ENCODE measurements around the gene PIK3C2G.

PIK3C2G gene

GRCh38 chr12:18411453-18411852 lies 150.1 kb downstream of the PIK3C2G start:
- Histone ChIP-seq H3K36me3 (no peaks in the 10 kb centered on the region), H3K27ac (no peak overlapping the region)
- TF ChIP-seq, protein P1, sequence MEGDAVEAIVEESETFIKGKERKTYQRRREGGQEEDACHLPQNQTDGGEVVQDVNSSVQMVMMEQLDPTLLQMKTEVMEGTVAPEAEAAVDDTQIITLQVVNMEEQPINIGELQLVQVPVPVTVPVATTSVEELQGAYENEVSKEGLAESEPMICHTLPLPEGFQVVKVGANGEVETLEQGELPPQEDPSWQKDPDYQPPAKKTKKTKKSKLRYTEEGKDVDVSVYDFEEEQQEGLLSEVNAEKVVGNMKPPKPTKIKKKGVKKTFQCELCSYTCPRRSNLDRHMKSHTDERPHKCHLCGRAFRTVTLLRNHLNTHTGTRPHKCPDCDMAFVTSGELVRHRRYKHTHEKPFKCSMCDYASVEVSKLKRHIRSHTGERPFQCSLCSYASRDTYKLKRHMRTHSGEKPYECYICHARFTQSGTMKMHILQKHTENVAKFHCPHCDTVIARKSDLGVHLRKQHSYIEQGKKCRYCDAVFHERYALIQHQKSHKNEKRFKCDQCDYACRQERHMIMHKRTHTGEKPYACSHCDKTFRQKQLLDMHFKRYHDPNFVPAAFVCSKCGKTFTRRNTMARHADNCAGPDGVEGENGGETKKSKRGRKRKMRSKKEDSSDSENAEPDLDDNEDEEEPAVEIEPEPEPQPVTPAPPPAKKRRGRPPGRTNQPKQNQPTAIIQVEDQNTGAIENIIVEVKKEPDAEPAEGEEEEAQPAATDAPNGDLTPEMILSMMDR (IDR thresholded peaks at IDR 0.05) = no peak

GRCh38 chr12:18414671-18415070 lies 153.4 kb downstream of the PIK3C2G start:
- TF ChIP-seq, protein P1 (IDR thresholded peaks at IDR 0.05) = no peak
- Histone ChIP-seq H3K27me3 (no peaks in the 10 kb centered on the region), H3K27ac (no peak overlapping the region), H3K4me1 (ENCODE audit: control insufficient read depth in 1 of 2, insufficient read depth in 1 of 2, low read depth in 1 of 2, low read length in 1 of 2) (no peaks in the 10 kb centered on the region), H3K36me3 (no peaks in the 10 kb centered on the region), H3K9me3 (no peaks in the 10 kb centered on the region), H3K4me3 (ENCODE audit: low read depth in 1 of 2, low read length in 1 of 2) (no peak overlapping the region)

More at GRCh38 chr12:18411453-18411852, 150.1 kb downstream of the PIK3C2G start:
- Histone ChIP-seq H3K4me3 (ENCODE audit: low read depth in 1 of 2, low read length in 1 of 2) (no peak overlapping the region), H3K9me3 (no peaks in the 10 kb centered on the region), H3K4me1 (ENCODE audit: control insufficient read depth in 1 of 2, insufficient read depth in 1 of 2, low read depth in 1 of 2, low read length in 1 of 2) (no peaks in the 10 kb centered on the region), H3K27me3 (no peaks in the 10 kb centered on the region)

DNA sequence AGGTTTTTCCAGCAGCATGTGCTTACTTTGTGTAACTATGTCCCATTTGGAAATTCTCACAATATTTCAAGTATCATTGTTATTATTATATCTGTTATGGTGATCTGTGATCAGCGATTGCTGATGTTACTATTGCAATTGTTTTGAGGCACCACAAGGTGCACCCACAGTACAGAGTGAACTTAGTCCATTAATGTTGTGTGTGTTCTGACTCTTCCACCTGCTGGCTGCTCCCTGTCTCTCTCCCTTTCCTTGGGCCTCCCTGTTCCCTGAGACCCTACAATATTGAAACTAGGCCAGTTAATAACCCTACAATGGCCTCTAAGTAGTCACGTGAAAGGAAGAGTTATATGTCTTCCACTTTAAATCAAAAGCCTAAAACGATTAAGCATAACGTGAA lies 153.9 kb downstream of the PIK3C2G start:
- H3K36me3 ChIP-seq = no peaks in the 10 kb centered on the region
- H3K4me3 ChIP-seq (ENCODE audit: low read depth in 1 of 2, low read length in 1 of 2) = no peak overlapping the region
- no peaks in the 10 kb centered on the region for H3K9me3 ChIP-seq
- TF ChIP-seq, protein P1 (IDR thresholded peaks at IDR 0.05) = no peak
- H3K4me1 ChIP-seq (ENCODE audit: control insufficient read depth in 1 of 2, insufficient read depth in 1 of 2, low read depth in 1 of 2, low read length in 1 of 2) = no peaks in the 10 kb centered on the region
- no peak overlapping the region for H3K27ac ChIP-seq
- H3K27me3 ChIP-seq = no peaks in the 10 kb centered on the region

DNA sequence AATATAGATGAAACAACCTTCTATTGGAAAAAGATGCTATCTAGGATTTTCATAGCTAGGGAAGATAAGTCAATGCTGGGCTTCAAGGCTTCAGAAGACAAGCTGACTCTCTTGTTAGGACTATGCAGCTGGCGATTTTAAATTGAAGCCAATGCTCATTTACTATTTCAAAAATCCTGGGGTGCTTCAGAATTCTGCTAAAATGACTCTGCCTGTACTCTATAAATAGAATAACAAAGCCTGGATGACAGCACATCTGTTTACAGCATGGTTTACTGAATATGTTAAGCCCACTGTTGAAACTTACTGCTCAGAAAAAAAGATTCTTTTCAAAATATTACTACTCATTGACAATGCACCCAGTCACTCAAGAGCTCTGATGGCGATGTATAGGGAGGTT lies 155.1 kb downstream of the PIK3C2G start:
- no peak overlapping the region for H3K27ac ChIP-seq
- H3K4me1 ChIP-seq (ENCODE audit: control insufficient read depth in 1 of 2, insufficient read depth in 1 of 2, low read depth in 1 of 2, low read length in 1 of 2) = no peaks in the 10 kb centered on the region
- H3K9me3 ChIP-seq = no peaks in the 10 kb centered on the region
- H3K27me3 ChIP-seq = no peaks in the 10 kb centered on the region
- TF ChIP-seq, protein P1 (IDR thresholded peaks at IDR 0.05) = no peak
- H3K4me3 ChIP-seq (ENCODE audit: low read depth in 1 of 2, low read length in 1 of 2) = no peak overlapping the region
- no peaks in the 10 kb centered on the region for H3K36me3 ChIP-seq

- no peak overlapping the region for H3K27ac ChIP-seq
- no peak overlapping the region for H3K4me3 ChIP-seq (ENCODE audit: low read depth in 1 of 2, low read length in 1 of 2)
- no peaks in the 10 kb centered on the region for H3K4me1 ChIP-seq (ENCODE audit: control insufficient read depth in 1 of 2, insufficient read depth in 1 of 2, low read depth in 1 of 2, low read length in 1 of 2)
- TF ChIP-seq, protein P1 (IDR thresholded peaks at IDR 0.05) = no peak
- no peaks in the 10 kb centered on the region for H3K36me3 ChIP-seq
- H3K27me3 ChIP-seq = no peaks in the 10 kb centered on the region
- H3K9me3 ChIP-seq = no peaks in the 10 kb centered on the region
These were observed 158.0 kb downstream of the PIK3C2G start for GRCh38 chr12:18419311-18419710.

DNA sequence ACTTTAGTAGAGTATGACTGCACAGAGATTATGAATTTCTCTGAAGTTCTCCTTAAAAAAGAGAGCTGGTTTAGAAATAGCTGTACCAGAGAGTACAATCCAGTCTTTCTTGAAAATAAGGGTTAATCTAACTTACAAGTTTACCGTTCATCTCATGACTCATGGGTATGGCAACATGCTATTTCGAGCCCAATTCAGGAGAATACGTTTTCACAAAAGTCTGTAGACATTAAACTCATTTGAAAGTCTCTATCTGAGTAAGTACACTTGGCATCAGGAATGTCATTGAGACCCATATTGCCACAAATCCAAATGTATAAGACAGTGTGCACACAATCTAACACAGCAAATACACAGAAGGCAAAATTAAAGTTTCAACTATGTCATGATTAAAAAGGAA lies 160.5 kb downstream of the PIK3C2G start:
- H3K27me3 ChIP-seq = no peaks in the 10 kb centered on the region
- TF ChIP-seq, protein P1 (IDR thresholded peaks at IDR 0.05) = no peak
- no peaks in the 10 kb centered on the region for H3K36me3 ChIP-seq
- no peaks in the 10 kb centered on the region for H3K4me1 ChIP-seq (ENCODE audit: control insufficient read depth in 1 of 2, insufficient read depth in 1 of 2, low read depth in 1 of 2, low read length in 1 of 2)
- H3K9me3 ChIP-seq = no peaks in the 10 kb centered on the region
- no peak overlapping the region for H3K27ac ChIP-seq
- H3K4me3 ChIP-seq (ENCODE audit: low read depth in 1 of 2, low read length in 1 of 2) = no peak overlapping the region
